Right lobe of liver (tissue), 6 donors: ENCODE data around the gene RBFOX2. TPM values are rescaled to one million over a fixed set of nuclear protein-coding genes. Genes with fewer than 3 reads are reported as not detected.

Experiments
- ATAC-seq, 4 donors: fragments of 200-7000 bp; cut with Tn5 transposase; one replicate each; pipeline ENCODE4 v1.9.1; 2020; ENCODE audit warnings: mild to moderate bottlenecking in 4 of 4, moderate library complexity in 4 of 4
- DNase-seq, 3 donors: peaks; one replicate each; pipeline ENCODE4 v3.0.0-alpha.2; 2020
- H3K27ac ChIP-seq, 3 donors: fragments of 200-600 bp; one replicate each; pipeline ENCODE4 v1.8.0; 2022
- H3K27me3 ChIP-seq, 2 donors: fragments of 200-600 bp; one replicate each; pipeline ENCODE4 v1.8.0; 2022
- H3K36me3 ChIP-seq, 4 donors: fragments of 200-600 bp; sonication (generic) in 1 of 4; one replicate each; pipeline versions ENCODE4 v1.5.1 to v1.8.0; 2017 to 2022; ENCODE audit warnings: control low read depth in 1 of 4
- H3K4me1 ChIP-seq, 4 donors: fragments of 200-600 bp; sonication (generic) in 1 of 4; one replicate each; pipeline versions ENCODE4 v1.5.1 to v1.8.0; 2017 to 2022; ENCODE audit warnings: control low read depth in 1 of 4
- H3K4me3 ChIP-seq, 3 donors: fragments of 200-600 bp; one replicate each; pipeline ENCODE4 v1.8.0; 2022
- H3K9me3 ChIP-seq, 4 donors: fragments of 200-600 bp; sonication (generic) in 1 of 4; one replicate each; pipeline versions ENCODE4 v1.5.1 to v1.8.0; 2017 to 2022; ENCODE audit warnings: control low read depth in 1 of 4
- CTCF ChIP-seq, 4 donors: fragments of 200-600 bp in 3 of 4; fragments of 450-650 bp in 1 of 4; IDR thresholded peaks; one replicate each; pipeline versions ENCODE4 v1.5.1 to v1.8.0; 2016 to 2022; ENCODE audit warnings: antibody characterized with exemption in 4 of 4, mild to moderate bottlenecking in 2 of 4
- POLR2A ChIP-seq: fragments of 450-650 bp; IDR thresholded peaks from one replicate; pipeline ENCODE4 v1.6.1; 2017; ENCODE audit warnings: antibody characterized with exemption, mild to moderate bottlenecking
- WGBS: methylation state at CpG from one replicate; pipeline ENCODE4 v1.1.6; 2018; ENCODE audit warnings: low coverage, low lambda C conversion rate; ENCODE audit not compliant: insufficient coverage; ENCODE audit errors: missing lambda C conversion rate; 5-methylcytosine and 5-hydroxymethylcytosine counted together
- intact Hi-C, 2 donors: fragments of 100-400 bp; cut with DNase I; formaldehyde crosslinking; loops; one replicate each; pipeline versions ENCODE4 v1.11.2 to v1.14.1; 2022
- total RNA-seq, 6 experiments: library from RNA; depleted of rRNA in 2 of 6; stranded (reverse); fragments of >200 nt in 2 of 6; fragmentation: NEBNext Ultra II Directional in 3 of 6; extraction: Animal tissue kit (Norgen Biotek cat#: 25700) in 3 of 6; gene quantifications; one replicate each; pipeline versions ENCODE4 v1.1.0 to v1.2.4, GENCODE V29; 2016 to 2023
- donor health status: DM: no; HTN: yes; CAD: no.
- donor health status: DM: no; HTN: no; CAD: no.
- donor health status: DM: no; HTN: no; CAD: no.
- donor health status: DM: no; HTN: yes; CAD: no.
- donor health status: DM: no; HTN: yes; CAD: no.

Gene RBFOX2
- total RNA-seq, 6 experiments from 2014 or later = 23.9 to 36.5 (median 29.5) TPM

DNA sequence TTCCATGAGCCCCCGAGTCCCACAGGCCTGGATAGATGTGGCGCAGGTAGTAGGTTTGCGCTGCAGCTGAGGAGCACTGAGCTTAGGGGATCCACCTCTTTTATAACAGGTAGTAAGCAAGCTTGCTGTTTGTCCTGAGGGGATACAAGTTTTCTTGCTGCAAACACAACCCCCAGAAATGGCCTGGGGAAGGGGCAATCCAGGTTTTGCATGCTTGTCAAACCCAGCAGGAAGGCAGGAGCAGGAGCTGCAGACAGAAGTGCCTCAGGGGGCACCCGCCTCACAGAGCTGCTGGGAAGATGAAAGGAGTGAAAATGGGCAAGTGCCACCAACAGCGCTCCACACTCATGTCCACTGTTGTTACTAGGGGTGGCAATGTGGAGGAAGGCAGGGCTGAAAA, 292.5 kb downstream of the RBFOX2 start:
- Histone ChIP-seq H3K9me3 (no peaks in the 10 kb centered on the region), H3K27ac (no peak overlapping the region), H3K4me3 (no peak overlapping the region), H3K27me3 (no peaks in the 10 kb centered on the region), H3K36me3 (no peaks in the 10 kb centered on the region), H3K4me1 (peaks cover 0 to 21% (median 3%) of the 10 kb centered on the region in 4 donors)
- 96% methylated on average over 4 of the region's 5 CpGs for WGBS
- no peak for ATAC-seq
- TF ChIP-seq CTCF (IDR thresholded peaks at IDR 0.05) (no peak), POLR2A (no peak)
- intact Hi-C loops = loop anchor here (10.0 kb wide), 1 partner anchor 101 kb away; no protein-coding TSS in a partner anchor
- DNase-seq = no peak

DNA sequence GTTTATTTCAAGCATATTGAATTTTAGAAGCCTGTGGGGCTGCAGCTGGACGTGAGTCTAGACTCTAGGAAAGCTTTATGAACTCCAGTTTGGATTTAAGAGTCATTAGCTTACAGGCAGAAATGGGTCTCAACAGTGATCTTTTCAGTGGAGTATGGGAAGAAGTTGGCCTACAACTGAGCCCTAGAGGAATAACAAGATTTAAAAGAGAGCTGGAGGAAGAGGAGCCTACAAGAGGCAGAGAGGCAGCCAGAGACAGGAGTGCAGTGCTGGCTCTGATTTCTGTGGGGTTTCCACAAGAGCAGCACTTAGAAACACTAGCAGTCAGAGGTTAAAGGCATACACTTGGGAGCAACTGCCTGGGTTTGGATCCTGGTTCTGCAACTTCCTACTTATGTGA, 293.1 kb downstream of the RBFOX2 start:
- Histone ChIP-seq H3K27me3 (no peaks in the 10 kb centered on the region), H3K4me3 (no peak overlapping the region), H3K9me3 (no peaks in the 10 kb centered on the region), H3K27ac (no peak overlapping the region), H3K36me3 (no peaks in the 10 kb centered on the region), H3K4me1 (peaks cover 0 to 17% (median 3%) of the 10 kb centered on the region in 4 donors)
- 85% methylated on average over 1 of the region's 1 CpG for WGBS
- intact Hi-C loops = loop anchor here (10.0 kb wide), 1 partner anchor 101 kb away; no protein-coding TSS in a partner anchor
- ATAC-seq (no peak), DNase-seq (no peak)
- TF ChIP-seq POLR2A (no peak), CTCF (IDR thresholded peaks at IDR 0.05) (no peak)

GRCh38 chr22:35734517-35734827, 294.2 kb downstream of the RBFOX2 start:
- H3K4me1 ChIP-seq = peaks cover 0 to 14% (median 3%) of the 10 kb centered on the region in 4 donors
- intact Hi-C loops = loop anchor here (10.0 kb wide), 1 partner anchor 100 kb away; no protein-coding TSS in a partner anchor
- H3K4me3 ChIP-seq = no peak overlapping the region
- DNase-seq = peak in 1 of 3 donors; percentile 55
- 0% methylated on average over 1 of the region's 7 CpGs for WGBS
- no peak overlapping the region for H3K27ac ChIP-seq
- no peaks in the 10 kb centered on the region for H3K36me3 ChIP-seq
- peak; percentile 40 to 78 (median 58) for ATAC-seq
- H3K27me3 ChIP-seq = no peaks in the 10 kb centered on the region
- no peaks in the 10 kb centered on the region for H3K9me3 ChIP-seq
- no peak for TF ChIP-seq POLR2A
- TF ChIP-seq CTCF (IDR thresholded peaks at IDR 0.05) = no peak

DNA sequence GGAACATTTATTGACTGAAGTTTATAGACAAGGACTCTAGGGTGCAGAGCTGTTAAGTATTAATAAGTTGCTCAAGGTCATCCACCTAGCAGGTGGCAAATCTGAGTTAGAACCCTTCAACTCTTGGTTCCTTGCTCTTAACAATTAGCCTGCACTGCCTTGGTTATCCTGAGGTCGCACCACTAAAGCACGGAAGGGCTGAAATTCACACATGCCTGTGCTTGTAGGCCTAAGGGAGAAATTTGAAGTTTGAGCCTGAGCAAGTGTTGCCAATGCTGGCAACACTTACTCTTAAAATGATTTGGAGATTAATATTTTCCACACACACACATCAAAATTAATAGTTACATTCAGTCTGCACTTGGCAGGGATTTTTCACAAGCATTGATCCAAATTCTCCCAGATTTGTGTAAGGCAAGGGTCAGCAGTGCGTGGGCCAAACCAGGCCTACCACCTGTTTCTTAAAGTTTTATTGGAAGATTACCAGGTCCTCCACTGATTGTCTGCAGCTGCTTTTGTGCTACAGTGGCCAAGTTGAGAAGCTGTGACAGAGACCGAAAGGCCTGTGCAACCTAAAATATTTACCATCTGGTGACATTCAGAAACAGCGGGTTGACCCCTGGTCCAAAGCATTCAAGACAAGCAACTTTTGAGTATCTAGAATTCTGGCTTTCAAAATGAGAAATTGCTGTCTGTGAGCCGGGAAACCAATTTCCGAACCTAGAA, 294.7 kb downstream of the RBFOX2 start:
- 27% methylated on average over 5 of the region's 7 CpGs for WGBS
- Histone ChIP-seq H3K36me3 (no peaks in the 10 kb centered on the region), H3K27ac (no peak overlapping the region), H3K9me3 (no peaks in the 10 kb centered on the region), H3K4me3 (no peak overlapping the region), H3K4me1 (peaks cover 0 to 14% (median 3%) of the 10 kb centered on the region in 4 donors), H3K27me3 (no peaks in the 10 kb centered on the region)
- DNase-seq (no peak), ATAC-seq (peak in 3 of 4 donors; percentile 17 to 50 (median 24))
- intact Hi-C loops = loop anchor here (10.0 kb wide), 1 partner anchor 99 kb away; no protein-coding TSS in a partner anchor
- no peak for TF ChIP-seq CTCF (IDR thresholded peaks at IDR 0.05)
- no peak for TF ChIP-seq POLR2A
